ENCODE measurements around the gene KDM2A. TPM values are rescaled to one million over a fixed set of nuclear protein-coding genes. Genes with fewer than 3 reads are reported as not detected.

The KDM2A gene
- total RNA-seq, 1 donor, result 51.4 TPM

DNA sequence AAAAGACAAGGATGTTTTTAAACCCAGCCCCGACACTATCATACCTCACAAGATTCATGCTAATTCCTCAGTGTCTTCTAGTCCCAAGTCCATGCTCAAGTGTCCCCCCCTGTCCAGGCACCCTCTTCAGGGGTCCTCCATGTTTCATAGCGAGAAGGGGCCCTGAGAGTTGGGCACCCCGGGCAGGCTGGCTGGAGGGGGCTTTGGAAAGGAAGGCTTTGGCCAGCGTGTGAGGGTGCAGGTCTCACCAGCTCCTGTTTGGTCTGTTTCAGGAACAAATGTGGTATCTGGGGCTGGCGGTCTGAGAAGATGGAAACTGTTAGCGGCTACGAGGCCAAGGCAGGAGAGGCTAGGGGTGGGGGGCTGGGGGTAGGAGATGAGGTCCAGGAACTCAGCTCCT, 179.7 kb downstream of the KDM2A start:
- TF ChIP-seq, protein P1, sequence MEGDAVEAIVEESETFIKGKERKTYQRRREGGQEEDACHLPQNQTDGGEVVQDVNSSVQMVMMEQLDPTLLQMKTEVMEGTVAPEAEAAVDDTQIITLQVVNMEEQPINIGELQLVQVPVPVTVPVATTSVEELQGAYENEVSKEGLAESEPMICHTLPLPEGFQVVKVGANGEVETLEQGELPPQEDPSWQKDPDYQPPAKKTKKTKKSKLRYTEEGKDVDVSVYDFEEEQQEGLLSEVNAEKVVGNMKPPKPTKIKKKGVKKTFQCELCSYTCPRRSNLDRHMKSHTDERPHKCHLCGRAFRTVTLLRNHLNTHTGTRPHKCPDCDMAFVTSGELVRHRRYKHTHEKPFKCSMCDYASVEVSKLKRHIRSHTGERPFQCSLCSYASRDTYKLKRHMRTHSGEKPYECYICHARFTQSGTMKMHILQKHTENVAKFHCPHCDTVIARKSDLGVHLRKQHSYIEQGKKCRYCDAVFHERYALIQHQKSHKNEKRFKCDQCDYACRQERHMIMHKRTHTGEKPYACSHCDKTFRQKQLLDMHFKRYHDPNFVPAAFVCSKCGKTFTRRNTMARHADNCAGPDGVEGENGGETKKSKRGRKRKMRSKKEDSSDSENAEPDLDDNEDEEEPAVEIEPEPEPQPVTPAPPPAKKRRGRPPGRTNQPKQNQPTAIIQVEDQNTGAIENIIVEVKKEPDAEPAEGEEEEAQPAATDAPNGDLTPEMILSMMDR (IDR thresholded peaks at IDR 0.05; ENCODE audit: insufficient read depth, low read length), result no peak
- H3K4me3 ChIP-seq (ENCODE audit: low read depth, low read length), result no peak overlapping the region
- no peak for DNase-seq (ENCODE audit: low read depth)

DNA sequence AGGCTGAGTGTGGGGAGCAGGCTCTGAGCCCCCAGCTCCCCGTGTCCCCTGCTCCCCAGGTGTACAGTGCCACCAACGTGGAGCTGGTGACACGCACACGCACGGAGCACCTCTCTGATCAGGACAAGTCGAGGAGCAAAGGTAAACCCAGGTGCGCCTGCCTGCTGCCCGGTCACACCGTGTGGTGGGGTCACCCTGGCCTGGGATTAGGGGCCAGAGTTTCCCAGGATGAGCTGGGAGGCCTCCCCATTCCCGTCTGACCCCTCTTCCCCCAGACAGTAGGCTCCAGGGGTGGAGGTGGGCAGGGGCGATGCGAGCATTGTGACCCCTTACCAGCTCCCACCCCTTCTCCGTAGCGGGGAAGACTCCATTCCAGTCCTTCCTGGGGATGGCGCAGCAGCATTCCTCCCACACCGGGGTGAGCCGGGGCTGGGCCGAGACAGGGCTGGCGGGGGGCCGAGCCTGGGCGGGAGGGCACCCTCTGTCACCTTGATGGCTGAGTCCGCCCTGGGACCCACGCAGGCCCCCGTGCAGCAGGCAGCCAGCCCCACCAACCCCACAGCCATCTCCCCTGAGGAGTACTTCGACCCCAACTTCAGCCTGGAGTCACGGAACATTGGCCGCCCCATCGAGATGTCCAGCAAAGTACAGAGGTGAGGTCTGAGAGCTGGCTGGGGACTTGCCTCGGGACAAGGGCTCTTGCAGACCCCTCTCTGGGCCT, 180.6 kb downstream of the KDM2A start:
- H3K4me3 ChIP-seq (ENCODE audit: low read depth, low read length), result no peak overlapping the region
- TF ChIP-seq, protein P1 (IDR thresholded peaks at IDR 0.05; ENCODE audit: insufficient read depth, low read length), result no peak
- no peak for DNase-seq (ENCODE audit: low read depth)

DNA sequence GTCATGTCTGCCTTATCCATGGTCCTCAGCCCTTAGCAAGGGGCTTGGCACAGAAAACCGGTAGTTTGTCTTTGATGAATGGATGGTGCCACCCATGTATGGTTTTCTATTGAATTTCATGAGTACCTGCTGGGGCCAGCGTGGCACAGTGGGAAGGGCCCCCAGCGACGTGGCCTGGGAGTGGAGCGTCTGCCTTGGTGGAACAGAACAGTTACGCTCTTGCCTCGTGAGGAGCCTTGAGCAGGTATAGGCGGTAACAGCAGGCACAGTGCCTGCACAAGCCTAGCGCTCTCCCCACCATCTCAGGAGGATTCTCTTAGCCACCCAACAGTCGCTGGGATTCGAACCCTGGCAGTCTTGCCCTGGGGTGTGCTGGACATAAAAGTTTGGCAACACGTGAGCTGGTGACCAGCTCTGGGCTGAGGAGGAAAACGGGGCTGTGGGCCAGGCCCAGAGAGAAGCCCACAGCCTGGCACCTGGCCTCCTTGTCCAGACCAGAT, 181.2 kb downstream of the KDM2A start:
- no peak overlapping the region for H3K4me3 ChIP-seq (ENCODE audit: low read depth, low read length)
- TF ChIP-seq, protein P1 (IDR thresholded peaks at IDR 0.05; ENCODE audit: insufficient read depth, low read length), result no peak
- DNase-seq (ENCODE audit: low read depth), result no peak

DNA sequence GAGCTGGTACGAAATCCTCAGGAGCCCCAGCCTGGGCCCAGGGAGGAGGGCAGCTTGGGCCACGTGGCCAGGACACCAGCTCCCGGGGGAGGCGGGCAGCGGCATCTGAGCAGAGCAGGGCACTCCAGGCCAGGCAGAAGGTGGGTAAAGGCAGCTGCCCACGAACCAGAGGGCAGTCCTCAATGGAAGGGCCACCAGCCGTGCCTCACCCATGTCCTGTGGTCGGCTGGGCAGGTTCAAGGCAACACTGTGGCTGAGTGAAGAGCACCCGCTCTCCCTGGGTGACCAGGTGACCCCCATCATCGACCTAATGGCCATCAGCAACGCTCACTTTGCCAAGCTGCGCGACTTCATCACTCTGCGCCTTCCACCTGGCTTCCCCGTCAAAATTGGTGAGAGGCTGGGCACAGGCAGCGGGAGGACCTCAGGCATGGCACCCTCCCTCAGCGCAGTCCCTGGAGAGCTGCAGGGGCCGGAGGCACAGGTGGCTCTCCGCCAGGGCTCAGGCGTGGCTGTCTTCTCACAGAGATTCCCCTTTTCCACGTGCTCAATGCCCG, 181.8 kb downstream of the KDM2A start:
- DNase-seq (ENCODE audit: low read depth), result no peak
- TF ChIP-seq, protein P1 (IDR thresholded peaks at IDR 0.05; ENCODE audit: insufficient read depth, low read length), result no peak
- H3K4me3 ChIP-seq (ENCODE audit: low read depth, low read length), result no peak overlapping the region

DNA sequence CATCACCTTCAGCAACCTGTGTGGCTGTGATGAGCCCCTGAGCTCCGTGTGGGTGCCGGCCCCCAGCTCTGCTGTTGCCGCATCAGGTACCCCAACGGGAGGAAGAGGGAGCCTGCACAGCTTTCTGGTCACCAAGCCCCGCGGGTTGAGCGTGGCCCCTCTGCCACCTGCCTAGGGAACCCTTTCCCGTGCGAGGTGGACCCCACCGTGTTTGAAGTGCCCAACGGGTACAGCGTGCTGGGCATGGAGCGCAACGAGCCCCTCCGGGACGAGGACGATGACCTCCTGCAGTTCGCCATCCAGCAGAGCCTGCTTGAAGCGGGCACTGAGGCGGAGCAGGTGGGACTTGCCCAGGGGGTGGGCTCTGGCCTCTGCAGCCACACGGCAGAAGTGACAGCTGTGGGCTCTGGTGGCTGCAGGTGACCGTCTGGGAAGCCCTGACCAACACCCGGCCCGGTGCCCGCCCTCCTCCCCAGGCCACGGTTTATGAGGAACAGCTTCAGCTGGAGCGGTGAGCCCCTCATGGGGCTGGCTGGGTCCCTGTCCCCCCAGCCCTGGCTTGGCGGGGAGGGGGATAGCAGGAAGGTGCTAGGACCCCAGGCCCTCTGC, 182.4 kb downstream of the KDM2A start:
- TF ChIP-seq, protein P1 (IDR thresholded peaks at IDR 0.05; ENCODE audit: insufficient read depth, low read length), result no peak
- no peak overlapping the region for H3K4me3 ChIP-seq (ENCODE audit: low read depth, low read length)
- no peak for DNase-seq (ENCODE audit: low read depth)

DNA sequence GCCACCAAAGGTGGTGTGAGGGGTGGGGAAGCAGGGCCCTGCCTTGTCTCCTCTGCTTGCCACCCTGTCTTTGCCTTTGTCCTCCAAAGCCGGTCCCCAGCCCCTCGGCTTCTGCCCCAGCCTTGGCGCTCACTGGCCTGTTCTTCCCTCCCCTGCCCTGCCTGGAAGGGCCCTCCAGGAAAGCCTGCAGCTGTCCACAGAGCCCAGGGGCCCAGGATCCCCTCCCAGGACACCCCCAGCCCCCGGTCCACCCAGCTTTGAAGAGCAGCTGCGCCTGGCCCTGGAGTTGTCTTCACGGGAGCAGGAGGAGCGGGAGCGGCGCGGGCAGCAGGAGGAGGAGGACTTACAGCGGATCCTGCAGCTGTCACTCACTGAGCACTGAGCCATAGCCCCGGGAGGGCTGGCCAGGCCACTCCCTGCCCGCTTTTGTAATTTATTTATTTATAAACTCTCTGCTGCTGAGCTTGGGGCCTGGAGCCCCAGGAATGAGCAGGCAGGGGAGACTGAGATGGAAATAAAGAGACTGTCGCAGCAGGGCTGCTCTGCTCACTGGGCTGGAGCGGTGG, 183.0 kb downstream of the KDM2A start:
- DNase-seq (ENCODE audit: low read depth), result no peak
- H3K4me3 ChIP-seq (ENCODE audit: low read depth, low read length), result no peak overlapping the region
- TF ChIP-seq, protein P1 (IDR thresholded peaks at IDR 0.05; ENCODE audit: insufficient read depth, low read length), result no peak
